ENCODE data around the gene LRRC52. TPM values are rescaled to one million over a fixed set of nuclear protein-coding genes. Genes with fewer than 3 reads are reported as not detected.

The LRRC52 gene
- total RNA-seq, 2 donors from 2014 or later = not detected

DNA sequence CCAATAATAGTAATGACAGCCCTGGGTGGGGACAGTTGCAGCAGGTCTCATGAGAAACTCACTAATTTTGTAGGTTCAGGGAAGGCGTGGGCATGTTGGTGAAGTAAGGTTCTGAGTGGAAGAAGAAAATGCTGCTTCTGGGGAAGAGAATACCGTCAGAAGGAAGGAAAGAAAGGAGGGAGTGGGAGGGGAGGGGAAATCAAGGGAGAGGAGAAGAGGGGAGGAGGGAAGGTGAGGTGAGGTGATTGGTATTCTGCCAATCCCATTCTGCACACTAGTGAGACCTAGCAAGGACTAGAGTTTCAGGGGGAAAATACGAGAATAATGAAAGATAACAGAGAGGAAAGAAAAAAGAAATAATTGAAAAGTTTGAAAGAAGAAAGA is 54.9 kb downstream of the LRRC52 start:
- no peaks in the 10 kb centered on the region for H3K9me3 ChIP-seq (ENCODE audit: control insufficient read depth, low read length)
- H3K36me3 Mint-ChIP-seq (ENCODE audit: low read depth) = no peaks in the 10 kb centered on the region
- TF ChIP-seq, protein P1, sequence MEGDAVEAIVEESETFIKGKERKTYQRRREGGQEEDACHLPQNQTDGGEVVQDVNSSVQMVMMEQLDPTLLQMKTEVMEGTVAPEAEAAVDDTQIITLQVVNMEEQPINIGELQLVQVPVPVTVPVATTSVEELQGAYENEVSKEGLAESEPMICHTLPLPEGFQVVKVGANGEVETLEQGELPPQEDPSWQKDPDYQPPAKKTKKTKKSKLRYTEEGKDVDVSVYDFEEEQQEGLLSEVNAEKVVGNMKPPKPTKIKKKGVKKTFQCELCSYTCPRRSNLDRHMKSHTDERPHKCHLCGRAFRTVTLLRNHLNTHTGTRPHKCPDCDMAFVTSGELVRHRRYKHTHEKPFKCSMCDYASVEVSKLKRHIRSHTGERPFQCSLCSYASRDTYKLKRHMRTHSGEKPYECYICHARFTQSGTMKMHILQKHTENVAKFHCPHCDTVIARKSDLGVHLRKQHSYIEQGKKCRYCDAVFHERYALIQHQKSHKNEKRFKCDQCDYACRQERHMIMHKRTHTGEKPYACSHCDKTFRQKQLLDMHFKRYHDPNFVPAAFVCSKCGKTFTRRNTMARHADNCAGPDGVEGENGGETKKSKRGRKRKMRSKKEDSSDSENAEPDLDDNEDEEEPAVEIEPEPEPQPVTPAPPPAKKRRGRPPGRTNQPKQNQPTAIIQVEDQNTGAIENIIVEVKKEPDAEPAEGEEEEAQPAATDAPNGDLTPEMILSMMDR (conservative IDR thresholded peaks at IDR 0.05) = no peak
- H3K36me3 ChIP-seq (ENCODE audit: control insufficient read depth, insufficient read depth, low read length) = no peaks in the 10 kb centered on the region
- WGBS, 2 experiments (ENCODE audit: insufficient coverage in 1 of 2, insufficient read length in 1 of 2) = 23 to 28% methylated on average over 2 to 3 of the region's 3 CpGs
- H3K4me3 Mint-ChIP-seq = peak overlapping the region; percentile 74
- no peak for DNase-seq
- H3K4me1 ChIP-seq (ENCODE audit: control insufficient read depth, insufficient read depth, low read length) = no peaks in the 10 kb centered on the region
- H3K4me1 Mint-ChIP-seq = peaks cover 10% of the 10 kb centered on the region
- H3K4me3 ChIP-seq (ENCODE audit: low read length) = peak overlapping the region; percentile 93
- H3K27ac ChIP-seq (ENCODE audit: low read depth, low read length) = peak overlapping the region; percentile 87
- peaks cover 14% of the 10 kb centered on the region for H3K27me3 Mint-ChIP-seq (ENCODE audit: insufficient read depth)
- no peaks in the 10 kb centered on the region for H3K9me3 Mint-ChIP-seq
- peak overlapping the region; percentile 97 for H3K27ac Mint-ChIP-seq
- H3K27me3 ChIP-seq (ENCODE audit: control insufficient read depth, insufficient read depth, low read length, poor library complexity, severe bottlenecking) = peaks cover 17% of the 10 kb centered on the region
- peak overlapping the region; percentile 90 for H3K9ac ChIP-seq (ENCODE audit: extremely low read depth, low read length, poor library complexity, severe bottlenecking)

DNA sequence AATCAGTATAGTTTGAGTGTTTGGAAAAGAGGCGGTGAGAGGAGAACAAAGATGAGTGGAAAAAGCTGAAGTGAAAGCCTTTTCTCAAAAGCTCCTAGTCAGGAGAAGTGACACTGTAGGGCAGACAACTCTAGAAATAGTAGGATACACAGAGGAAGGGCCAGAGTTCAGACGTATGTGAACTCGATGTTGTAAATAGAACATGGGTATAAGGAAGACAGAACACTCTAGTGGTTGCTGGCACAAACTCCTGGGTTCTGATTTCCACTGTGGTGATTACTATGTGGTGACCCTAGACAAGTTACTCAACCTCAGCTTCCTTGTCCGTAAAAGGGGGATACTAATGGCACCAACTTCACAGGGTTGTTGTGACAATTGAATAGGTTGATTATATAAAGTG is 57.0 kb downstream of the LRRC52 start:
- 88 to 91% methylated on average over 3 to 4 of the region's 4 CpGs for WGBS, 2 experiments (ENCODE audit: insufficient coverage in 1 of 2, insufficient read length in 1 of 2)
- TF ChIP-seq, protein P1 (conservative IDR thresholded peaks at IDR 0.05) = no peak
- peaks cover 9% of the 10 kb centered on the region for H3K27me3 ChIP-seq (ENCODE audit: control insufficient read depth, insufficient read depth, low read length, poor library complexity, severe bottlenecking)
- peaks cover 10% of the 10 kb centered on the region for H3K4me1 Mint-ChIP-seq
- no peak overlapping the region for H3K27ac Mint-ChIP-seq
- DNase-seq = no peak
- no peaks in the 10 kb centered on the region for H3K9me3 Mint-ChIP-seq
- no peak overlapping the region for H3K9ac ChIP-seq (ENCODE audit: extremely low read depth, low read length, poor library complexity, severe bottlenecking)
- H3K36me3 ChIP-seq (ENCODE audit: control insufficient read depth, insufficient read depth, low read length) = no peaks in the 10 kb centered on the region
- H3K27me3 Mint-ChIP-seq (ENCODE audit: insufficient read depth) = peaks cover 7% of the 10 kb centered on the region
- no peaks in the 10 kb centered on the region for H3K9me3 ChIP-seq (ENCODE audit: control insufficient read depth, low read length)
- no peak overlapping the region for H3K4me3 ChIP-seq (ENCODE audit: low read length)
- H3K27ac ChIP-seq (ENCODE audit: low read depth, low read length) = no peak overlapping the region
- H3K36me3 Mint-ChIP-seq (ENCODE audit: low read depth) = no peaks in the 10 kb centered on the region
- no peaks in the 10 kb centered on the region for H3K4me1 ChIP-seq (ENCODE audit: control insufficient read depth, insufficient read depth, low read length)
- no peak overlapping the region for H3K4me3 Mint-ChIP-seq

DNA sequence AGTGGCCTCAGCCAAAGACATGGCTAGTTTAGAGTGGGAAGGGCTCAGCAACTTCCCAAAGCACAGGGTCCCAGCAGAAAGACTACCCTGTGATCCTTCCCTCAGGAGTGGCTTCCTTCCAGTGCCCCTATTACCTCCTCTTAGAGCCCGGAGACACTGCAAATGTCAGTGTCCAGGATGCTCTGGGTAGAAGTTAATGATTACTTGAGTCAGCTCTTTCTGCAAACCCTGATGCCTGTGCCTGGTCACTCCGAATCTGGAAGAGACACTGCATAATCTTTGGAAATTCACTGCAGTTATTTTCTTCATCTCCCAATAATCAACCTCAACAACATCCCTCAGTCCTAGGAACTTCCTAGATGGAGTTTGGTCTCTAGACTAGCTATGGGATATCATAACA is 60.0 kb downstream of the LRRC52 start:
- H3K36me3 ChIP-seq (ENCODE audit: control insufficient read depth, insufficient read depth, low read length) = no peaks in the 10 kb centered on the region
- no peaks in the 10 kb centered on the region for H3K9me3 ChIP-seq (ENCODE audit: control insufficient read depth, low read length)
- H3K27ac Mint-ChIP-seq = no peak overlapping the region
- H3K27me3 Mint-ChIP-seq (ENCODE audit: insufficient read depth) = peaks cover 3% of the 10 kb centered on the region
- peaks cover 9% of the 10 kb centered on the region for H3K27me3 ChIP-seq (ENCODE audit: control insufficient read depth, insufficient read depth, low read length, poor library complexity, severe bottlenecking)
- H3K9me3 Mint-ChIP-seq = no peaks in the 10 kb centered on the region
- 86 to 92% methylated on average over 1 to 2 of the region's 2 CpGs for WGBS, 2 experiments (ENCODE audit: insufficient coverage in 1 of 2, insufficient read length in 1 of 2)
- H3K27ac ChIP-seq (ENCODE audit: low read depth, low read length) = no peak overlapping the region
- H3K4me1 Mint-ChIP-seq = peaks cover under 1% of the 10 kb centered on the region
- H3K9ac ChIP-seq (ENCODE audit: extremely low read depth, low read length, poor library complexity, severe bottlenecking) = no peak overlapping the region
- H3K4me1 ChIP-seq (ENCODE audit: control insufficient read depth, insufficient read depth, low read length) = no peaks in the 10 kb centered on the region
- DNase-seq = no peak
- H3K4me3 ChIP-seq (ENCODE audit: low read length) = no peak overlapping the region
- TF ChIP-seq, protein P1 (conservative IDR thresholded peaks at IDR 0.05) = no peak
- H3K4me3 Mint-ChIP-seq = no peak overlapping the region
- H3K36me3 Mint-ChIP-seq (ENCODE audit: low read depth) = no peaks in the 10 kb centered on the region
